Measurements from ENCODE around the gene NMT1.
A peak's percentile ranks its signal among the peaks of the same experiment; 100 is the strongest.

The NMT1 gene

DNA sequence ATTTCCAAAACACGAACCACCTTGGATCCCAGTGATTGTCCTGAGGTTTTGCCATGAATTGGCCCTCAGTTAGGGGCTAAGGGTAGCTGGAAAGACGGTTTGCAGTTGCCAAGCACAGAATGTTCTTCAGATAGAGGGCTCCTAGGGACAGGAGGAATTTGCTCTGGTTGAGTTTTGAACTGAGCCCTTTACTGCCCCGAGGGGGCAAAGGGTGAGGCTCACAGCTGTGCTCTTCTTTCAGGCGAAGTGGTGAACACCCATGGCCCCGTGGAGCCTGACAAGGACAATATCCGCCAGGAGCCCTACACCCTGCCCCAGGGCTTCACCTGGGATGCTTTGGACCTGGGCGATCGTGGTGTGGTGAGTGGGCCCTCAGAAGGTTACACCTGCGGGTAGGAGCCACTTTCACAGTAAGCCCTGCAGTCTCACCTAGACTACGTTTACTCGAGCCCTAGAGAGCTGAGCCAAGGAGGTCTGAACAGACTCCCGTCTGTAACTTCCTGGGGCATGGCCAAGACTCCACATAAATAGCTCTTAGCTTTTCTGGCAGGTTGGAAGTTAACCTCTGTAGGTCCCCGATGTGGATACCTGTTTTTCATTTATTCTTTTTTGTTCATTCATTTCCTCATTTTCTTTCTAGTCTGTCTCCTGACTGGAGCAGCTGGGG is 32.5 kb downstream of the NMT1 start (continued):
- TF ChIP-seq ZNF274 (IDR thresholded peaks at IDR 0.05; ENCODE audit: low read length) (no peak), ZNF274 (tag by site-specific recombination; IDR thresholded peaks at IDR 0.05; ENCODE audit: borderline replicate concordance) (no peak), BCL11A (tag by site-specific recombination; IDR thresholded peaks at IDR 0.05; ENCODE audit: low read depth) (no peak), MZF1 (tag by site-specific recombination; IDR thresholded peaks at IDR 0.05; ENCODE audit: borderline replicate concordance) (no peak)

DNA sequence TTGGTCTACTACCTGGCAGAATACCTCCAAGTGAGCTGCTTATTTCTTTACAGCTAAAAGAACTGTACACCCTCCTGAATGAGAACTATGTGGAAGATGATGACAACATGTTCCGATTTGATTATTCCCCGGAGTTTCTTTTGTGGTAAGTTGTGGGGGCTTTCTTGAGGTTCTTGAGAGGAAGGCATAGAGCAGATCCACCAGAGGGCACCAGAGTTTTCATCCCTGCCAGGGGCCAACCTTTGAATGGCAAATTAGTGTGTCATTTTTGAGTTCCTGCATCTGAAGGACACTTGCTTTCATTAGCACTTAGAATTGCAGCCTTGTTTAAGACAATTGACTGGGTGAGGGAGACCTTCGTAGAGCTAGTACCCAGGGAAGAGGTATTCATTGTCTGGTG is 35.0 kb downstream of the NMT1 start:
- ChIA-PET CTCF (interaction anchor here (0.7 to 5.6 kb wide), 19 partner anchors 8 to 319 kb away, joined by 3 to 71 read pairs (median 5); partner anchors contain the start of genes ACBD4 and PLCD3), POLR2A (no interaction called here)
- H3K27ac ChIP-seq (ENCODE audit: extremely low read depth, low read depth, low read length) = no peak overlapping the region
- peaks cover 56 to 90% of the 10 kb centered on the region in 2 experiments for H3K36me3 ChIP-seq (ENCODE audit: control insufficient read depth in 2 of 2, insufficient read depth in 1 of 2, low read length in 2 of 2)
- H3K4me3 ChIP-seq (ENCODE audit: low read depth, low read length) = no peak overlapping the region
- TF ChIP-seq, protein P1, sequence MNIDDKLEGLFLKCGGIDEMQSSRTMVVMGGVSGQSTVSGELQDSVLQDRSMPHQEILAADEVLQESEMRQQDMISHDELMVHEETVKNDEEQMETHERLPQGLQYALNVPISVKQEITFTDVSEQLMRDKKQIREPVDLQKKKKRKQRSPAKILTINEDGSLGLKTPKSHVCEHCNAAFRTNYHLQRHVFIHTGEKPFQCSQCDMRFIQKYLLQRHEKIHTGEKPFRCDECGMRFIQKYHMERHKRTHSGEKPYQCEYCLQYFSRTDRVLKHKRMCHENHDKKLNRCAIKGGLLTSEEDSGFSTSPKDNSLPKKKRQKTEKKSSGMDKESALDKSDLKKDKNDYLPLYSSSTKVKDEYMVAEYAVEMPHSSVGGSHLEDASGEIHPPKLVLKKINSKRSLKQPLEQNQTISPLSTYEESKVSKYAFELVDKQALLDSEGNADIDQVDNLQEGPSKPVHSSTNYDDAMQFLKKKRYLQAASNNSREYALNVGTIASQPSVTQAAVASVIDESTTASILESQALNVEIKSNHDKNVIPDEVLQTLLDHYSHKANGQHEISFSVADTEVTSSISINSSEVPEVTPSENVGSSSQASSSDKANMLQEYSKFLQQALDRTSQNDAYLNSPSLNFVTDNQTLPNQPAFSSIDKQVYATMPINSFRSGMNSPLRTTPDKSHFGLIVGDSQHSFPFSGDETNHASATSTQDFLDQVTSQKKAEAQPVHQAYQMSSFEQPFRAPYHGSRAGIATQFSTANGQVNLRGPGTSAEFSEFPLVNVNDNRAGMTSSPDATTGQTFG (tag by site-specific recombination; IDR thresholded peaks at IDR 0.05; ENCODE audit: borderline replicate concordance) = no peak
- TF ChIP-seq, protein P2, sequence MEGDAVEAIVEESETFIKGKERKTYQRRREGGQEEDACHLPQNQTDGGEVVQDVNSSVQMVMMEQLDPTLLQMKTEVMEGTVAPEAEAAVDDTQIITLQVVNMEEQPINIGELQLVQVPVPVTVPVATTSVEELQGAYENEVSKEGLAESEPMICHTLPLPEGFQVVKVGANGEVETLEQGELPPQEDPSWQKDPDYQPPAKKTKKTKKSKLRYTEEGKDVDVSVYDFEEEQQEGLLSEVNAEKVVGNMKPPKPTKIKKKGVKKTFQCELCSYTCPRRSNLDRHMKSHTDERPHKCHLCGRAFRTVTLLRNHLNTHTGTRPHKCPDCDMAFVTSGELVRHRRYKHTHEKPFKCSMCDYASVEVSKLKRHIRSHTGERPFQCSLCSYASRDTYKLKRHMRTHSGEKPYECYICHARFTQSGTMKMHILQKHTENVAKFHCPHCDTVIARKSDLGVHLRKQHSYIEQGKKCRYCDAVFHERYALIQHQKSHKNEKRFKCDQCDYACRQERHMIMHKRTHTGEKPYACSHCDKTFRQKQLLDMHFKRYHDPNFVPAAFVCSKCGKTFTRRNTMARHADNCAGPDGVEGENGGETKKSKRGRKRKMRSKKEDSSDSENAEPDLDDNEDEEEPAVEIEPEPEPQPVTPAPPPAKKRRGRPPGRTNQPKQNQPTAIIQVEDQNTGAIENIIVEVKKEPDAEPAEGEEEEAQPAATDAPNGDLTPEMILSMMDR (tag by site-specific recombination; IDR thresholded peaks at IDR 0.05) = 0 out of 2 replicates have a peak, but pooled peaks have one; percentile 38
- no peaks in the 10 kb centered on the region for H3K4me1 ChIP-seq (ENCODE audit: control insufficient read depth, insufficient read depth, low read length)
- H3K9me3 ChIP-seq (ENCODE audit: control insufficient read depth, insufficient read depth, low read depth, low read length) = no peaks in the 10 kb centered on the region

DNA sequence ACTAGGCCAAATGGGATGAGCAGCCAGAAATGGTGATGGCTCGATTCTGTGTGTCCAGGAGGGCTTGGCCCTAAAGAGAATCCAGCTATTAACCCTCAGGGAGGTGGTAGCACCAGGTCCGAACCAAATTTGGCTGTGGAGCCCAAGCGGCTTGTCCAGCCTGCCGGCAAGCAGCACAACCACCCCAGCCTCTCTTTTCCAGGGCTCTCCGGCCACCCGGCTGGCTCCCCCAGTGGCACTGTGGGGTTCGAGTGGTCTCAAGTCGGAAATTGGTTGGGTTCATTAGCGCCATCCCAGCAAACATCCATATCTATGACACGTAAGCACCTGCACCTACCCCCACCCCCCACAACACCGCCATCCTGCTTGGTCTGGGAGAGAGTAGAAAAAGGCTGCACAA is 35.8 kb downstream of the NMT1 start:
- POLR2A ChIA-PET = no interaction called here
- Histone ChIP-seq H3K4me3 (ENCODE audit: low read depth, low read length) (no peak overlapping the region), H3K36me3 (ENCODE audit: control insufficient read depth in 2 of 2, insufficient read depth in 1 of 2, low read length in 2 of 2) (peaks cover 56 to 90% of the 10 kb centered on the region in 2 experiments), H3K27ac (ENCODE audit: extremely low read depth, low read depth, low read length) (no peak overlapping the region; the same call in 1 of the 2 replicates), H3K4me1 (ENCODE audit: control insufficient read depth, insufficient read depth, low read length) (no peaks in the 10 kb centered on the region), H3K9me3 (ENCODE audit: control insufficient read depth, insufficient read depth, low read depth, low read length) (no peaks in the 10 kb centered on the region)
- CTCF ChIA-PET = interaction anchor here (0.6 to 5.6 kb wide), 16 partner anchors 9 to 319 kb away, joined by 3 to 71 read pairs (median 4); partner anchors contain the start of genes ACBD4 and PLCD3
- TF ChIP-seq, protein P3, sequence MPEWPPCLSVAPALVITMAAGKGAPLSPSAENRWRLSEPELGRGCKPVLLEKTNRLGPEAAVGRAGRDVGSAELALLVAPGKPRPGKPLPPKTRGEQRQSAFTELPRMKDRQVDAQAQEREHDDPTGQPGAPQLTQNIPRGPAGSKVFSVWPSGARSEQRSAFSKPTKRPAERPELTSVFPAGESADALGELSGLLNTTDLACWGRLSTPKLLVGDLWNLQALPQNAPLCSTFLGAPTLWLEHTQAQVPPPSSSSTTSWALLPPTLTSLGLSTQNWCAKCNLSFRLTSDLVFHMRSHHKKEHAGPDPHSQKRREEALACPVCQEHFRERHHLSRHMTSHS (tag by site-specific recombination; IDR thresholded peaks at IDR 0.05) = no peak
- TF ChIP-seq, protein P4, sequence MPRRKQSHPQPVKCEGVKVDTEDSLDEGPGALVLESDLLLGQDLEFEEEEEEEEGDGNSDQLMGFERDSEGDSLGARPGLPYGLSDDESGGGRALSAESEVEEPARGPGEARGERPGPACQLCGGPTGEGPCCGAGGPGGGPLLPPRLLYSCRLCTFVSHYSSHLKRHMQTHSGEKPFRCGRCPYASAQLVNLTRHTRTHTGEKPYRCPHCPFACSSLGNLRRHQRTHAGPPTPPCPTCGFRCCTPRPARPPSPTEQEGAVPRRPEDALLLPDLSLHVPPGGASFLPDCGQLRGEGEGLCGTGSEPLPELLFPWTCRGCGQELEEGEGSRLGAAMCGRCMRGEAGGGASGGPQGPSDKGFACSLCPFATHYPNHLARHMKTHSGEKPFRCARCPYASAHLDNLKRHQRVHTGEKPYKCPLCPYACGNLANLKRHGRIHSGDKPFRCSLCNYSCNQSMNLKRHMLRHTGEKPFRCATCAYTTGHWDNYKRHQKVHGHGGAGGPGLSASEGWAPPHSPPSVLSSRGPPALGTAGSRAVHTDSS (tag by site-specific recombination; IDR thresholded peaks at IDR 0.05) = no peak
- TF ChIP-seq ZNF274 (IDR thresholded peaks at IDR 0.05; ENCODE audit: low read length) (no peak), ZNF274 (tag by site-specific recombination; IDR thresholded peaks at IDR 0.05; ENCODE audit: borderline replicate concordance) (no peak), ZNF416 (tag by site-specific recombination; IDR thresholded peaks at IDR 0.05) (no peak), ZBTB7A (tag by site-specific recombination; IDR thresholded peaks at IDR 0.05; ENCODE audit: low read depth) (no peak), ZBTB21 (tag by site-specific recombination; IDR thresholded peaks at IDR 0.05) (no peak), MYNN (tag by site-specific recombination; IDR thresholded peaks at IDR 0.05; ENCODE audit: borderline replicate concordance) (no peak), ZNF350 (tag by site-specific recombination; IDR thresholded peaks at IDR 0.05) (no peak), ZNF184 (tag by site-specific recombination; IDR thresholded peaks at IDR 0.05) (no peak), ZNF830 (tag by site-specific recombination; IDR thresholded peaks at IDR 0.05; ENCODE audit: low read depth) (no peak), SP2 (tag by site-specific recombination; IDR thresholded peaks at IDR 0.05) (no peak)
- TF ChIP-seq, protein P5, sequence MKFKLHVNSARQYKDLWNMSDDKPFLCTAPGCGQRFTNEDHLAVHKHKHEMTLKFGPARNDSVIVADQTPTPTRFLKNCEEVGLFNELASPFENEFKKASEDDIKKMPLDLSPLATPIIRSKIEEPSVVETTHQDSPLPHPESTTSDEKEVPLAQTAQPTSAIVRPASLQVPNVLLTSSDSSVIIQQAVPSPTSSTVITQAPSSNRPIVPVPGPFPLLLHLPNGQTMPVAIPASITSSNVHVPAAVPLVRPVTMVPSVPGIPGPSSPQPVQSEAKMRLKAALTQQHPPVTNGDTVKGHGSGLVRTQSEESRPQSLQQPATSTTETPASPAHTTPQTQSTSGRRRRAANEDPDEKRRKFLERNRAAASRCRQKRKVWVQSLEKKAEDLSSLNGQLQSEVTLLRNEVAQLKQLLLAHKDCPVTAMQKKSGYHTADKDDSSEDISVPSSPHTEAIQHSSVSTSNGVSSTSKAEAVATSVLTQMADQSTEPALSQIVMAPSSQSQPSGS (tag by site-specific recombination; IDR thresholded peaks at IDR 0.05; ENCODE audit: low read depth) = no peak
- TF ChIP-seq, protein P6, sequence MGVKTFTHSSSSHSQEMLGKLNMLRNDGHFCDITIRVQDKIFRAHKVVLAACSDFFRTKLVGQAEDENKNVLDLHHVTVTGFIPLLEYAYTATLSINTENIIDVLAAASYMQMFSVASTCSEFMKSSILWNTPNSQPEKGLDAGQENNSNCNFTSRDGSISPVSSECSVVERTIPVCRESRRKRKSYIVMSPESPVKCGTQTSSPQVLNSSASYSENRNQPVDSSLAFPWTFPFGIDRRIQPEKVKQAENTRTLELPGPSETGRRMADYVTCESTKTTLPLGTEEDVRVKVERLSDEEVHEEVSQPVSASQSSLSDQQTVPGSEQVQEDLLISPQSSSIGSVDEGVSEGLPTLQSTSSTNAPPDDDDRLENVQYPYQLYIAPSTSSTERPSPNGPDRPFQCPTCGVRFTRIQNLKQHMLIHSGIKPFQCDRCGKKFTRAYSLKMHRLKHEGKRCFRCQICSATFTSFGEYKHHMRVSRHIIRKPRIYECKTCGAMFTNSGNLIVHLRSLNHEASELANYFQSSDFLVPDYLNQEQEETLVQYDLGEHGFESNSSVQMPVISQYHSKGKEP (tag by site-specific recombination; IDR thresholded peaks at IDR 0.05) = no peak
- TF ChIP-seq, protein P7, sequence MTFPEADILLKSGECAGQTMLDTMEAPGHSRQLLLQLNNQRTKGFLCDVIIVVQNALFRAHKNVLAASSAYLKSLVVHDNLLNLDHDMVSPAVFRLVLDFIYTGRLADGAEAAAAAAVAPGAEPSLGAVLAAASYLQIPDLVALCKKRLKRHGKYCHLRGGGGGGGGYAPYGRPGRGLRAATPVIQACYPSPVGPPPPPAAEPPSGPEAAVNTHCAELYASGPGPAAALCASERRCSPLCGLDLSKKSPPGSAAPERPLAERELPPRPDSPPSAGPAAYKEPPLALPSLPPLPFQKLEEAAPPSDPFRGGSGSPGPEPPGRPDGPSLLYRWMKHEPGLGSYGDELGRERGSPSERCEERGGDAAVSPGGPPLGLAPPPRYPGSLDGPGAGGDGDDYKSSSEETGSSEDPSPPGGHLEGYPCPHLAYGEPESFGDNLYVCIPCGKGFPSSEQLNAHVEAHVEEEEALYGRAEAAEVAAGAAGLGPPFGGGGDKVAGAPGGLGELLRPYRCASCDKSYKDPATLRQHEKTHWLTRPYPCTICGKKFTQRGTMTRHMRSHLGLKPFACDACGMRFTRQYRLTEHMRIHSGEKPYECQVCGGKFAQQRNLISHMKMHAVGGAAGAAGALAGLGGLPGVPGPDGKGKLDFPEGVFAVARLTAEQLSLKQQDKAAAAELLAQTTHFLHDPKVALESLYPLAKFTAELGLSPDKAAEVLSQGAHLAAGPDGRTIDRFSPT (tag by site-specific recombination; IDR thresholded peaks at IDR 0.05) = no peak

Measured in HEK293 (cell line).